Keratinocyte (primary cell): ENCODE data around the gene PPP4R2.

Experiments used
- CTCF ChIP-seq, 3 experiments: IDR thresholded peaks in 1 of 3; conservative IDR thresholded peaks in 1 of 3; optimal IDR thresholded peaks in 1 of 3; 2 replicates in 2 of 3; 3 replicates in 1 of 3; pipeline versions ENCODE3 to v1.5.1; 2011; ENCODE audit warnings: low read length in 3 of 3, mild to moderate bottlenecking in 3 of 3, moderate library complexity in 2 of 3, control low read depth in 1 of 3, inconsistent platforms in 1 of 3; ENCODE audit not compliant: insufficient read depth in 2 of 3; ENCODE audit errors: extremely low read depth in 1 of 3
- EZH2 ChIP-seq: IDR thresholded peaks from one replicate; pipeline ENCODE4 v1.6.1; 2012; ENCODE audit warnings: inconsistent platforms, mild to moderate bottlenecking, low read length, moderate library complexity

GRCh38 chr3:72949016-72949415 is 47.6 kb upstream of the PPP4R2 start:
- TF ChIP-seq CTCF (optimal IDR thresholded peaks at IDR 0.05 in 1 of 3, IDR thresholded peaks at IDR 0.05 in 1 of 3, conservative IDR thresholded peaks at IDR 0.05 in 1 of 3; ENCODE audit: extremely low read depth in 1 of 3, insufficient read depth in 2 of 3, low read length in 3 of 3) (no peak), EZH2 (no peak)
